MV-4-11 (cell line): ENCODE measurements around the gene ARAP2.
"Not testable (repeated sequence)": the region's sequence is repeated elsewhere in the genome, so short reads cannot be mapped to it uniquely, and the experiment has no call there.

Source experiments
- DNase-seq: peaks from one replicate; lab custom pipeline; 2025; lab: John Stamatoyannopoulos, UW

Gene ARAP2

GRCh38 chr4:36182315-36182714 lies 62.0 kb downstream of the ARAP2 start:
- DNase-seq: not testable (repeated sequence)

DNA sequence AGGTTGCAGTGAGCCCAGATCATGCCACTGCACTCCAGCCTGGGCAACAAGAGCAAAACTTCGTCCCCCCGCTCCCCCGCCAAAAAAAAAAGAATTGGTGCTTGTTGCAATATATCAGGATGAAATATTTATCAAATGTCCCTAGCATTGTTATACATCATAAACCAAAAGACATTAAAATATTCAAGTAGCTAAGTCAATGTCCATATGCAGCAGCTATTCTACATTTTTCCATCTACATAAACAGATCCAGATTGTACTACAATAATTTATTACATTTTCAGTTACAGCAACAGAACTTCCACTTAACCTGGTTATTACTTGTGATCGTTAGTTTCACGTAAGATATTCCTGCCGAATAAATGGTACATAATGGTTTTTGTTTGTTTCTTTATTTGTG lies 64.1 kb downstream of the ARAP2 start:
- DNase-seq: no peak

- no peak for DNase-seq
Measured at GRCh38 chr4:36178484-36178883, 65.8 kb downstream of the ARAP2 start.

GRCh38 chr4:36177946-36178345 lies 66.4 kb downstream of the ARAP2 start:
- DNase-seq: no peak

DNA sequence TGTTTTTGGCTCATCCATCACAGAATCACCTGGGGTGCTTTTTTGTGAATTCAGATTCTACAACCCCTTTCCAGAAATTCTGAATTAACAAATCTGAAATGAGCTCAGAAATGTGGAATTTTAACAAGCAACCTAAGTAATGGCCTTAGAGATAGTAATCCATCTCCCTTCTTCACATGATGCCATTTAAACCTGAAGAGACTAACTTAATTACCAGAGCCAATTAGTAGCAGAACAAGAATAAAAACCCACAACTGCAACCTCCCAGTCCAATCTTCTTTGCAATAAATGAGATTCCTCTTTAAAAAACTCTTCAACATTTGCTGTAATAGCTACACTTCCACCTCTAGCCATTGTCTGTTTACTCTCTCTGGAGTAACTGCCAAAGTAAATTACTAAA lies 69.7 kb downstream of the ARAP2 start:
- no peak for DNase-seq

- no peak for DNase-seq
Measured at GRCh38 chr4:36173905-36174304, 70.4 kb downstream of the ARAP2 start.

DNA sequence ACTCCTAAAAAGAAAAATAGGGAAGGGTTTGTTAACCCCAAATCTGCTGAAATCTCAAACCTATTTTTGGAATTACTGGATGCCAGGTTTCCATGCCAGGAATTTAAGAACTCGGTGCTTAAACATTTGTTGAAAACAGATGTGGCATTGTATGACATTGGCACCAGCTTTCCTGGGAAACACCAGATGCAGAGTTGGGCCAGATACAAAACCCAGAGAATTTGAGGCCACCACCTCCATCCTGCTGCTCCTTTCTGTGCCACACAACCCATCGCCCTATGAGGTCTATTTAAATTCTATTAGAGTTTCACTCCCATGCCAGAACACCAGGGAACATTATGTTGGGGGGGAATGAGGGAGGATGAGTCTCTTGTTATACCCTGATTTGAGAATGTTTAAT lies 71.7 kb downstream of the ARAP2 start:
- no peak for DNase-seq

- DNase-seq: no peak
Measured at GRCh38 chr4:36168127-36168878, 76.0 kb downstream of the ARAP2 start.

GRCh38 chr4:36165631-36166005 lies 78.7 kb downstream of the ARAP2 start:
- no peak for DNase-seq

GRCh38 chr4:36164900-36165630 lies 79.2 kb downstream of the ARAP2 start:
- no peak for DNase-seq

- no peak for DNase-seq
Measured at GRCh38 chr4:36163198-36163597, 81.1 kb downstream of the ARAP2 start.

DNA sequence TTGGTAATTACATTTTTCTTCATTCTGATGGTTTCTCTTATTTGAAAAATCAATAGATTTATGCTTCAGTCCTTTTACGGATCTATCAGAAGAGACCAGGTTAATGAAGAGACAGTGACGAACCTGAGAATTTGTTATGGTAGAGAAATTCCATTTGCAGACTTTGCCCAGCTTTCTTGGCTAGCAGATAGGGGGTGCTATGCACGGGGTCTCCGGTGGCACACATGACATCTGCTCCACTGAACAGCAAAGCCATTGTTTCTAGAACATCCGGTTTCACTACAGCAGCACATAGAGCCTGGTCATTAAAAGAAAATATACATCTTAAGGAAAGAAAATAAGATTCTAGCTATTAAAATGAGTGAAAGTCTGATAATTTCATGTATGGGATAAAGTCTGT lies 85.1 kb downstream of the ARAP2 start:
- DNase-seq: no peak

DNA sequence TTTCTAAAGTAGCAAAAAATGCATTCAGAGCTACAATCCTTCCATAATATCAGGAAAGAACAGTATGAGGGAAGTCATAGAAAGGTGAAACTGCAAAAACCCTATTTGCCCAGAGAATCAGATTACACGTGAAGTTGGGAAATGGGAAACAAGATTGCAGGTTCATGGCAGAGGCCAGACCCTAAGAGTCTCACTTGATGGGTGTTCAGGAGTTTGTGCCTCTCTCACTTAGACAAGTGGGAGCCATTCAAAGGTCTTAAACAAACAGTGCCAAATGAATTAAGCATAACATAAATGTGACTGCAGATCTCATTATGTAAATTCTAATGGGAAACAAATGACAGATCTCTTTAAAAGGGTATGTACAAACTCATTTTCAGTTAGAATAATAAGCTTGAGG lies 91.6 kb downstream of the ARAP2 start:
- no peak for DNase-seq

GRCh38 chr4:36142504-36142903 lies 101.8 kb downstream of the ARAP2 start:
- DNase-seq: no peak

- DNase-seq: no peak
Measured at GRCh38 chr4:36141186-36141585, 103.1 kb downstream of the ARAP2 start.

GRCh38 chr4:36140421-36140820 lies 103.9 kb downstream of the ARAP2 start:
- DNase-seq: no peak

GRCh38 chr4:36138220-36138619 lies 106.1 kb downstream of the ARAP2 start:
- DNase-seq: no peak

- DNase-seq: no peak
Measured at GRCh38 chr4:36137336-36137735, 107.0 kb downstream of the ARAP2 start.

DNA sequence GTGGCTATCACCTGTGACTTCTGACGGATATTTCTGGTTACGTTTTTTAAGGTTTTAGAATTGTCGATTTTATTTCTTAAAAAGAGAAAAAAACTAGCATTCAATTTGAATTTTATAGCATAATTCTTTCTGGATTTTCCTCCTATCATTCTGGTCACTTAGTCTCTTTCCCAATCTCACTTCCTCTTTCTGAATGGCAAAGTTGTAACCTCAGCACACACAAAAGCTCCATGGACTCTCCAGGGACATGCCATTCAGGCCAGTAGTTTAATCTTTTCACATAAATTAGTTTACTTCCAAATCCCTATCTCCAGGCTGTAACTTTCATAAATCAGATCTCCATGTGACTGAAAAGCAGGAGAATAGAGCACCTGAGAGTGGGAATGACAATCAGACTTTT lies 110.7 kb downstream of the ARAP2 start:
- DNase-seq: peak; percentile 58

- DNase-seq: no peak
Measured at GRCh38 chr4:36133086-36133485, 111.2 kb downstream of the ARAP2 start.

DNA sequence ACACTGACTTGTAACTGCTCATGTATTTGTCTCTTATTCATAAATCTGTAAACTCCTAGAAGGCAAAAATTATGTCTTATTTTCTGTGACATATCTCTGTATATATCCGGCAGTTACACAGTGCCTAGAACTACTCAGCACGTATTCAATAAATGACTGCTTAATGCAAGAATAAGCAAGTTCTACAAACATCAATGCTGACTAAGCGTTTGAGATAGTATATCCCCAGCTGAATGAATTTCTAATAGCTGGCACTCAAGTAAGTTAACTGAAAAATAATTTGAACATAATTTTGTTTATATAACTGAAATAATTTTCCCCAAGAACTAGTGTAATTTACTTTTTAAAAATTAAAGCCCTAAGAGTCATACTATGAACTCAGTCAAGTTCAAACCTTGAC lies 113.7 kb downstream of the ARAP2 start:
- no peak for DNase-seq

DNA sequence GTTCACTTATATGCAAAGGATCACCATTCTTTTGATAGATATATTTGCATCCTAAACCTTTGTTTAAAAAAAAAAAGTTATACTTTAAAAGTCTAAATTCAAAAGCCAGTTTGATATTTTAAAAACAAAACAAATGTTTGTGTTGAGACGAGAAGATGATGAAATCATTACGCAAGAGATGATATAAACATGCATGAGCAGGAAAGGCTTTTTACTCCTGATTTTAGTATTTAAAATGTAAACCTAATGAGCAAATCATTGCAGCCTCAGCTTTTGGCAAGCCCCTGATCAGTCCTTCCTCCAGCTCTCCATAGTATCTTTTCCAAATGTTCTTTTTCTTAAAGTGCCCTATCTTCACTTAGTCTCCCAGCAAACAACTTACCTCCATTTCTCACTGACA lies 115.6 kb downstream of the ARAP2 start:
- no peak for DNase-seq

GRCh38 chr4:36123906-36124305 lies 120.4 kb downstream of the ARAP2 start:
- DNase-seq: peak; percentile 16

GRCh38 chr4:36115312-36115711 lies 129.0 kb downstream of the ARAP2 start:
- no peak for DNase-seq
